ENCODE measurements around the gene URB2. TPM values are rescaled to one million over a fixed set of nuclear protein-coding genes. Genes with fewer than 3 reads are reported as not detected.
"Not testable (repeated sequence)": the region's sequence is repeated elsewhere in the genome, so short reads cannot be mapped to it uniquely, and the experiment has no call there.

URB2 gene
- total RNA-seq, 4 donors from 2014 or later = 2.6 to 6.5 (median 3.2) TPM

- in situ Hi-C loops (cut with MboI; ENCODE audit: low pct_ligation_motif_present in 1 of 4, low pct_unique_long_range_greater_than_20kb in 1 of 4, low sequenced_read_pairs in 3 of 4) = no loop called here
- TF ChIP-seq POLR2A (IDR thresholded peaks at IDR 0.05) (no peak), POLR2AphosphoS5 (IDR thresholded peaks at IDR 0.05) (no peak), CTCF (IDR thresholded peaks at IDR 0.05) (no peak), EP300 (IDR thresholded peaks at IDR 0.05; ENCODE audit: low read depth) (no peak)
- 96 to 100% methylated on average over 1 to 12 of the region's 12 CpGs for WGBS, 2 donors (ENCODE audit: low coverage in 1 of 2)
Observed at GRCh38 chr1:229593800-229594199, 32.2 kb upstream of the URB2 start.

GRCh38 chr1:229594227-229595008 is 31.6 kb upstream of the URB2 start:
- DNase-seq = no peak
- no peak overlapping the region for H3K4me3 ChIP-seq
- H3K27ac ChIP-seq = no peak overlapping the region
- peaks cover 0 to 12% (median 0%) of the 10 kb centered on the region in 4 donors for H3K36me3 ChIP-seq
- no peaks in the 10 kb centered on the region for H3K27me3 ChIP-seq
- H3K9me3 ChIP-seq = no peaks in the 10 kb centered on the region
- WGBS, 2 donors (ENCODE audit: low coverage in 1 of 2) = 95 to 100% methylated on average over 4 to 34 of the region's 34 CpGs
- in situ Hi-C loops (cut with MboI; ENCODE audit: low pct_ligation_motif_present in 1 of 4, low pct_unique_long_range_greater_than_20kb in 1 of 4, low sequenced_read_pairs in 3 of 4) (no loop called here), intact Hi-C loops (cut with DNase I; ENCODE audit: low total_unique reads) (no loop called here)
- peaks cover 0 to 26% (median 15%) of the 10 kb centered on the region in 4 donors for H3K4me1 ChIP-seq
- no peak for TF ChIP-seq POLR2AphosphoS5 (IDR thresholded peaks at IDR 0.05)
- TF ChIP-seq POLR2A (IDR thresholded peaks at IDR 0.05) = no peak
- no peak for TF ChIP-seq EP300 (IDR thresholded peaks at IDR 0.05; ENCODE audit: low read depth)
- TF ChIP-seq CTCF (IDR thresholded peaks at IDR 0.05) = no peak

More at GRCh38 chr1:229593800-229594199, 32.2 kb upstream of the URB2 start:
- Histone ChIP-seq H3K4me1 (peaks cover 0 to 26% (median 14%) of the 10 kb centered on the region in 4 donors), H3K27ac (no peak overlapping the region), H3K4me3 (no peak overlapping the region), H3K27me3 (no peaks in the 10 kb centered on the region), H3K9me3 (no peaks in the 10 kb centered on the region), H3K36me3 (peaks cover 0 to 12% (median 0%) of the 10 kb centered on the region in 4 donors)
- intact Hi-C loops (cut with DNase I; ENCODE audit: low total_unique reads) = no loop called here
- no peak for DNase-seq

- H3K4me3 ChIP-seq; H3K27me3 ChIP-seq; intact Hi-C loops (cut with DNase I; ENCODE audit: low total_unique reads); in situ Hi-C loops (cut with MboI; ENCODE audit: low pct_ligation_motif_present in 1 of 4, low pct_unique_long_range_greater_than_20kb in 1 of 4, low sequenced_read_pairs in 3 of 4); H3K9me3 ChIP-seq; DNase-seq: not testable (repeated sequence)
- peaks cover 0 to 14% (median 3%) of the 10 kb centered on the region in 4 donors for H3K36me3 ChIP-seq
- WGBS, 2 donors (ENCODE audit: low coverage in 1 of 2) = 98% methylated on average over 7 of the region's 7 CpGs; no CpG with 5 or more reads in 1 of the 2 donors
- H3K4me1 ChIP-seq = peaks cover 0 to 26% (median 15%) of the 10 kb centered on the region in 4 donors
- H3K27ac ChIP-seq = peak overlapping the region; percentile 68 to 75 (median 73)
Observed at GRCh38 chr1:229595876-229596275, 30.2 kb upstream of the URB2 start.

GRCh38 chr1:229596925-229597699 is 28.9 kb upstream of the URB2 start:
- DNase-seq = peak; percentile 23
- H3K4me3 ChIP-seq = no peak overlapping the region
- H3K4me1 ChIP-seq = peaks cover 0 to 26% (median 15%) of the 10 kb centered on the region in 4 donors
- no peaks in the 10 kb centered on the region for H3K27me3 ChIP-seq
- WGBS, 2 donors (ENCODE audit: low coverage in 1 of 2) = 52 to 63% methylated on average over 7 of the region's 7 CpGs
- H3K36me3 ChIP-seq = peaks cover 0 to 25% (median 6%) of the 10 kb centered on the region in 4 donors
- intact Hi-C loops (cut with DNase I; ENCODE audit: low total_unique reads) = no loop called here
- peak overlapping the region; percentile 68 to 75 (median 73) for H3K27ac ChIP-seq
- H3K9me3 ChIP-seq = no peaks in the 10 kb centered on the region
- in situ Hi-C loops (cut with MboI; ENCODE audit: low pct_ligation_motif_present in 1 of 4, low pct_unique_long_range_greater_than_20kb in 1 of 4, low sequenced_read_pairs in 3 of 4) = no loop called here
- TF ChIP-seq CTCF (IDR thresholded peaks at IDR 0.05) (peak in 1 of 5 experiments; percentile 12), EP300 (IDR thresholded peaks at IDR 0.05; ENCODE audit: low read depth) (peak; percentile 12), POLR2A (IDR thresholded peaks at IDR 0.05) (no peak), POLR2AphosphoS5 (IDR thresholded peaks at IDR 0.05) (peak; percentile 52 to 71 (median 63))
